ENCODE data around the gene POLN.

DNA sequence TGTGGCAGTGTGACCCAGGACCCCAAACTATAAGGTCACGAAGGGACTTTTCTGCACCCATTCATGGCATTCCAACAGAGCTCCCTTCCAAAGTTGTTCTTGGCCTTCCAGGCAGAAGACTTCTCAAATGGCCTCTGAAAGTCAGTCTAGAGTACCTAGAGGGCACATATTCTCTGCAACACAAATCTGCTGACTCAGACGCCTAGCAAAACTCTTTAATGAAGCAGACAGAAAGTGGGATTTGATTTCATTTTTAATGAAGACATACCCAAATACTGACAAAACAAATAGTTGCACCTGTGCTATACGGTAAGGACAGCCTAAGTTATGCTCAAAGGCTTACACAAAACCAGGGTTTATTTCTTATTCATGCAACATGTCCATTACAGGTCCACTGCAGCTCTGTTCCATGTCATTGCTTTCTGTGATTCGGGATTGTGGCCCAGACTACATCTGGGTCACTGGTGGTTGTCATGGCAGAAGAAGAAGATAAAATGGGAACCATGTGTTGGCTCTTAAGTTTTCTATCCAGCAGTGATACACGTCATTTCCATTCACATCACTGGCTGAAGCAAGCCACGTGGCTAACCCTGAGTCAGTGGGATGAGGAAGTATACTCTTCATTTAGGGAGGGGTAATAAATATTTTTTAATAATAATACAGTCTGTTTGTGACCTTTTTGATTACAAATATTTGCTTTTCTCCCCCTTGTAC lies 125.1 kb downstream of the POLN start:
- TF ChIP-seq, protein P1, sequence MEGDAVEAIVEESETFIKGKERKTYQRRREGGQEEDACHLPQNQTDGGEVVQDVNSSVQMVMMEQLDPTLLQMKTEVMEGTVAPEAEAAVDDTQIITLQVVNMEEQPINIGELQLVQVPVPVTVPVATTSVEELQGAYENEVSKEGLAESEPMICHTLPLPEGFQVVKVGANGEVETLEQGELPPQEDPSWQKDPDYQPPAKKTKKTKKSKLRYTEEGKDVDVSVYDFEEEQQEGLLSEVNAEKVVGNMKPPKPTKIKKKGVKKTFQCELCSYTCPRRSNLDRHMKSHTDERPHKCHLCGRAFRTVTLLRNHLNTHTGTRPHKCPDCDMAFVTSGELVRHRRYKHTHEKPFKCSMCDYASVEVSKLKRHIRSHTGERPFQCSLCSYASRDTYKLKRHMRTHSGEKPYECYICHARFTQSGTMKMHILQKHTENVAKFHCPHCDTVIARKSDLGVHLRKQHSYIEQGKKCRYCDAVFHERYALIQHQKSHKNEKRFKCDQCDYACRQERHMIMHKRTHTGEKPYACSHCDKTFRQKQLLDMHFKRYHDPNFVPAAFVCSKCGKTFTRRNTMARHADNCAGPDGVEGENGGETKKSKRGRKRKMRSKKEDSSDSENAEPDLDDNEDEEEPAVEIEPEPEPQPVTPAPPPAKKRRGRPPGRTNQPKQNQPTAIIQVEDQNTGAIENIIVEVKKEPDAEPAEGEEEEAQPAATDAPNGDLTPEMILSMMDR (IDR thresholded peaks at IDR 0.05) = no peak
- no peak for TF ChIP-seq POLR2A (IDR thresholded peaks at IDR 0.05)

All from uterus (tissue), 2 donors.